IPS DF 4.7 (cell line): ENCODE results near the gene FAM174C.

Experiments used
- DNase-seq: peaks from one replicate; pipeline ENCODE4 v3.0.0-alpha.2; 2013; ENCODE audit warnings: low spot score; ENCODE audit errors: extremely low read depth

FAM174C gene

DNA sequence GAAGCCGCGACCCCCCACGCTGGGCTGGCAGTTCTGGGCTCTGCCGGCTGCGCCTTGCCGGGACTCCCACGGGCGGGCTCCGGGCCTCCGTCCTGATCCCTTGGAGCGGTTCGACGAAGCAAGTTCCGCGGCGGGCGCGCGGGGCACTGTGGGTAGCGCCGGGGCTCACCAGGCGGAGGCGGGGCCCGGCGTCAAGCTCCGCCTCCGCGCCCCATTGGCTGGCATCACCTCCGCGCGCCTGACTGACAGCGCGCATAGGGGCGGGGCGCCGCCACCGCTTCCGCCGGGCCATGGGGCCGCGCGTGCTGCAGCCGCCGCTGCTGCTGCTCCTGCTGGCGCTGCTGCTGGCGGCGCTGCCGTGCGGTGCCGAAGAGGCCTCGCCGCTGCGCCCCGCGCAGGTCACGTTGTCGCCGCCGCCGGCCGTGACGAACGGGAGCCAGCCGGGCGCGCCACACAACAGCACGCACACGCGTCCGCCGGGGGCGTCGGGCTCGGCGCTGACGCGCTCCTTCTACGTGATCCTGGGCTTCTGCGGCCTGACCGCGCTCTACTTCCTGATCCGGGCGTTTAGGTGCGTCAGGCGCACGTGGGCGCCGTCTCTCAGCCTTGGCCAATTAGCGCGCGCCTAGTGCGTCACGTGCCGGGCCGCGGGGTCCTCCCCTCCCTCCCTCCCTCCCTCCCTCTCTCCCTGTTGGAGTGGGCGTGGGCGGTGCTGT lies at the start of gene FAM174C:
Gene FAM174C, plus strand, starts transcription at position 271 of the 716 bp plus-strand sequence. Its CDS starts 20 bp downstream, at position 291.
- DNase-seq = no peak

DNA sequence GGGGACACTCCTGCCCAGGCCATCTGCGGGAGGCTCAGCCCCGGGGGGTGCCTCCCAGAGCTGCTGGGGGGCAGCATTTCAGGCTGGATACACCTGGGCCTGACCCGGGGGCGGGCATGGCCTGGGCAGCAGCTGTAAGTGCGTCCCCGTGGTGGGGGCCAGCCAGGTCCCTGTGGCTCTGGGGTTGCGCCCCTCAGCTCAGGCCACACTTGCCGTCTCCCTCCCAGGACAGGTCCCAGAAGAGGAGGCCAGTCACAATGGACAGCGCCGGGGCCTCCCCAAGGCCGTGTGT lies 49.2 kb upstream of the FAM174C start:
- no peak for DNase-seq

DNA sequence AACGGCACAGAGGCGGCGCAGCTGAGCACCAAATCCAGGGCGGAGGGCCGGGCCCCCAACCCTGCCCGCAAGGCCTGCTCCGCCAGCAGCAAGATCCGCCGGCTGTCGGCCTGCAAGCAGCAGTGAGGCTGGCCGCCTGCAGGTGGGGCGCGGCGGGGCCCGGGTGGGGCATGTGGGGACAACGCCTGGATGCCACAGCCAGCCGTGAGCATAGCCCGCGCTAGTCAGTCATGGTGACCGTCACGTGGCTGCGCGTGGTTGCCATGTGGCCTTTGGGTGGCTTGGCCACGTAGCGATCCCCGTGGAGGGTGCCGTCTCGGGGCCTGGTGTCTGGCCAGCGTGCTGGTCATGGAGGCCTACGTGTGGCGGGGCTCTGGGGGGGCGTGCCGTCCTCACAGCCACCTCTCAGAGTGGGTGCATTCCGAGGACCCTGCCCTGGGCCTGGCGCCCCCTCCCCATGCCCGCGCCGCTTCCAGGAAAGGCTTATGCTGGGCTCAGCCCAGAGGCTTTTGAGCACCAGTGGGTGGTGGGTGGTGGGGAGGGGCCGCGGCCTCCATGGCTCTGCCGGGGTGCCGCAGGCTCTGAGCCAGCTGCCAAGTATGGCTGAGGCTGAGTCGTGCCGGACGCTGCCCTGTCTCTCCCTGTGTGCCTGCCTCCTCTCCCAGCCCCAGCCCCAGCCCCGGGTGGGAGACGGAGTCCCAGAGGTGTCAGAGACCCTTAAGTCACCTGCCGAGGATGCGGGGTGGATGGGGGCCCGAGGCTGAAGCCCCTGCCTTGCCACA lies 48.6 kb upstream of the FAM174C start:
- no peak for DNase-seq

DNA sequence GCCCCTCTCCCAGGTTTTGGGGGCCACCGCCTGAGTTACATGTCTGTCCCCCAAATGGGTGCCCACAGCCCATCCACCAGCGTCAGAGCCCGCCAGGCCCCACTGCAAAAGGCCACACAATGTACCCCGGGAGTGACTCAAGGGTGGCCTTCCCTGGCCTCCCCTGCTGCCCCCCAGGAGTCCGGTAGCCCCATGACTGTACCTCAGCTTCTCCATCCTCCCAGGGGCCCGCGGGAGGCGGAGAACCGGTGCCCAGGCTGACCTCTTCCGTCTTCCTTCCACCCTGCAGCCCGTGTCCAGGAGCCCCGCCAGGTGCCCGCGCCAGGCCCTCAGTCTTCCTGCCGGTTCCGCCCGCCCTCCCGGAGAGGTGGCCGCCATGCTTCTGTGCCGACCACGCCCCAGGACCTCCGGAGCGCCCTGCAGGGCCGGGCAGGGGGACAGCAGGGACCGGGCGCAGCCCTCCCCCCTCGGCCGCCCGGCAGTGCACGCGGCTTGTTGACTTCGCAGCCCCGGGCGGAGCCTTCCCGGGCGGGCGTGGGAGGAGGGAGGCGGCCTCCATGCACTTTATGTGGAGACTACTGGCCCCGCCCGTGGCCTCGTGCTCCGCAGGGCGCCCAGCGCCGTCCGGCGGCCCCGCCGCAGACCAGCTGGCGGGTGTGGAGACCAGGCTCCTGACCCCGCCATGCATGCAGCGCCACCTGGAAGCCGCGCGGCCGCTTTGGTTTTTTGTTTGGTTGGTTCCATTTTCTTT lies 47.9 kb upstream of the FAM174C start:
- no peak for DNase-seq

DNA sequence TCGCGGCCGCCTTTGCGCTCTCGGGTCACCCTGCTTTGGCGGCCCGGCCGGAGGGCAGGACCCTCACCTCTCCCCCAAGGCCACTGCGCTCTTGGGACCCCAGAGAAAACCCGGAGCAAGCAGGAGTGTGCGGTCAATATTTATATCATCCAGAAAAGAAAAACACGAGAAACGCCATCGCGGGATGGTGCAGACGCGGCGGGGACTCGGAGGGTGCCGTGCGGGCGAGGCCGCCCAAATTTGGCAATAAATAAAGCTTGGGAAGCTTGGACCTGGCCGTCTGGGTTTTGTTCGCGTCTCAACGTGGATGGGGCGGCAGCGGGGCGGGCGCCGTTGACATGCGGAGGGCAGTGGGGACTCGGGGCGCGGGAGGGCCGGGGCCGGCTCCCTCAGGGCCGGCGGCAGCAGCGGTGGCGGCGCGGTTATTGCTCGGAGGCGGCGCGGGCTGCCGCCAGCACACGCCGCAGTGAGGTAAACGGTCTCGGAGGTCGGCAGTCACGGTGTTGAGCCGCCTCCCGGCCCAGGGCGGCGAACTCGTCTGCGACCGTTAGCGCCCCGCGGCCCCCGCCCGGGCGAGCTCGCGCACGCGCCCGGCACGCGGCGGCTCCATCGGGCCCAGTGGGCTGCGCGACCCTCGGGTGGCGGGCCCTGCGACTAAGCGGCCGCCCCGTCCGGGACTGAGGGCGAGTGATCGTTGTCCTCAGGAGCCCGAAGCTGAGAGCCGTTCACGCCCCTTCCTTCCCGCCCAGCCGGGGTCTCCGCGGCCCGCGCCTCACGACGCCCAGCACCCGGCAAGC lies 47.0 kb upstream of the FAM174C start:
- DNase-seq = no peak

DNA sequence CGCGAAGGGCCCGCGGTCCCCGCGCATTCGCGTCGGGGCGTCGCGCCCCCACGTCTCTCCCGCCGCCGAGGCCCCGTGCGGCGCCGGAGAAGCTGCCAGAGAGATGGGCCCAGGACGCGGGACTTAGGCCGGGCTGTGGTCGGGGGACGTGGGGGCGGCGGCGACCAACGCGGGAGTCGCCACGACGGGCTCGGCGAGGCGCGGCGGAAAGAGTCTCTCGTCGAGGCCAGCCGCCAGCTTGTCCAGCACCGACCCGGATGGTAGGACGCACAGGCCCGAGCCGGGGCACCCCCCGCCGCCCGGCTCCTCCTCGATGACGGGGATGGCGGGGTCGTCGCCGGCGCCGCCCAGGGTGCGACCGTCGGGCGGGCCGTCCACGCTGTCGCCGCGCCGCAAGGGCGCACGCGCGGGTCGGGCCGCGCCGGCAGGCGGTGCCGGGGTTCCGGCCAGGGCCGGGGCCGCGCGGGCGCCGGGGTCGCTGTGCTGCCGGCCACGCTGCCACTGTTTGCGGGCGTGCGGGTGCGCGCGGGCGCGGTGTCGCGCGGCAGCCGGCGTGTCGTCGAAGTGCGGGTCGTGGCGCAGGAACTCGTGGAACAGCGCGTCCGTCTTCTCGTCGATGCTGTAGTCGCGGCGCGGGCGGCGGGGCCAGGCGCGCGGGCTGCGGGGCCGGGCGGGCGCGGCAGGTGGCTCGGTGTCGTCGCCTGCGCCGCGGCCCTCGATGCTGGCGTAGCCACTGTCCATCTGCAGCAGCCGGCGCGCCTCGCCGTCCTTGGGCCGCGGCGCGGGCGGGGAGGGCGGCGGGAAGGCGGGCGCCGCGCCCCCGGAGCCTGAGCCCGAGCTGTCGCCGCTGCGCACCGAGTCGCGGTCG lies 46.0 kb upstream of the FAM174C start:
- no peak for DNase-seq

DNA sequence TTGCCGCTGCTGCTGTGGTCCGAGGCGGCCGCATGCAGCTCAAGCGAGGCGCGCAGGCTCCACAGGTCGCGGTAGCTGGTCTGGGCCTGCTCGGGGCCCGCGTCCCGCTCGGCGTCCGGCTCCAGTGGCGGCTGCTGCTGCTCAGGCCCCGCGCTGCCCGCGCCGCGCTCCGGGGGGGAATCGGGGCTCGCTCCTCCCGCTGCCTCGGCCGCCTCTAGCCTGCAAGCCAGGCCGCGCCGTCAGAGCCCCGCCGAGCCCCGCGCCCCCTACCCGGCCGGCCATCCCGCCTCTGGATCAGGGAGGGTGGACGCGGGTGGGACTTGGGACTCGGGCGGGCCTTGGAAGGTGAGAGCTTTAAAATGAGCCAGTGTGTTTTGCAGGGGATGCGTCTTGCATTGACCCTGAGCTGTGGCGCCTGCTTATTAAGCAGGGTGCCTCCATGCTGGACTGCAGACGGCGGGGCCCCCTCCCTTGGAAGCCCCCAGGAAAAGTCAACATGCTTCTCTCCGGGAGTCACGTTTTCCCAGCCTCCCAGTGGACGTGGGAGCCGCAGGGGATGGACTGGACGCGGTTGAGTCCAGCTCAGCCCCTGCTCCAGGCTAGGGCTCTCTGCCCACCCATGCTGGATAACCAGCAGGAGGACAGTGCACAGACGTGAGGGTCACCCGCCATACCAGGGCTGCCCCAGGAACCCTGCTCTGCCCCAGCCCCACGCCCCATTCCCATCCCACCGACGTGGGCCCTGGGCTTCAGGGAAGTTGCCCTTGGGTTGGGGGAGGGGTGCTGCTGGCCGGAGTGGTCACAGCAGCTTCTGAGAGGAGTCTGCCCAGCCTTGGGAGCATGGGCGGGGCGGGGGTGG lies 45.2 kb upstream of the FAM174C start:
- no peak for DNase-seq

DNA sequence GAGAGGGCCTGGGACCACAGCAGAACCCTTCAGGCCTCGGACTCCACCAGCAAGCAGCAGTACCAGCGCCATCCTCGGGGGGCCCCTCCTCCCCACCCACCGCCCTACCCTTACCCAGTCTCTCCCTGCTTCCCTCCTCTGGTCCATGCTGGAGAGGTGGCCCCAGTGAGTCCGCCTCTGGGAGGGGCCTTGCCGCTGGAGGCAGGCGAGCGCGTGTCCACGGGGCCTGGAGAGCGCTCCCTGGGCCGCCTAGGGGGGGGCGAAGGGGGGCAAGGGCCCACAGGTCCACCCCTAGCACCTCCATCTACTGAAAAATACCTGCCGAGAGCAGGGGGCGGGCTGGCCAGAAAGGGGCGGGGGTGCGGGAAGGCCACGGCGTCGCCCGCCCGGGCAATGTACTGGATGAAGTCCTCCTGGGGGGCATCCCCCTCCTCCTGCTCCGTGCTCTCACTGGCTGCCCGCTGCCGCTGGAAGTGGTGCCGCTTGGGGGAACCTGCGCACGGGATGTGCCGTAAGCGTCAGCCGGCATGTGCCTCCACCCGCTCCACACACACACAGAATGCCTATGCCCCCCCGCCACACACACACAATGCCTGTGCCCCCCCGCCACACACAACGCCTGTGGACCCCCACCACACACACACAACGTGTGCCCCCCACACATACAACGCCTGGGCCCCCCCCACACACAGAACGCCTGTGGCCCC lies 44.4 kb upstream of the FAM174C start:
- DNase-seq = no peak

DNA sequence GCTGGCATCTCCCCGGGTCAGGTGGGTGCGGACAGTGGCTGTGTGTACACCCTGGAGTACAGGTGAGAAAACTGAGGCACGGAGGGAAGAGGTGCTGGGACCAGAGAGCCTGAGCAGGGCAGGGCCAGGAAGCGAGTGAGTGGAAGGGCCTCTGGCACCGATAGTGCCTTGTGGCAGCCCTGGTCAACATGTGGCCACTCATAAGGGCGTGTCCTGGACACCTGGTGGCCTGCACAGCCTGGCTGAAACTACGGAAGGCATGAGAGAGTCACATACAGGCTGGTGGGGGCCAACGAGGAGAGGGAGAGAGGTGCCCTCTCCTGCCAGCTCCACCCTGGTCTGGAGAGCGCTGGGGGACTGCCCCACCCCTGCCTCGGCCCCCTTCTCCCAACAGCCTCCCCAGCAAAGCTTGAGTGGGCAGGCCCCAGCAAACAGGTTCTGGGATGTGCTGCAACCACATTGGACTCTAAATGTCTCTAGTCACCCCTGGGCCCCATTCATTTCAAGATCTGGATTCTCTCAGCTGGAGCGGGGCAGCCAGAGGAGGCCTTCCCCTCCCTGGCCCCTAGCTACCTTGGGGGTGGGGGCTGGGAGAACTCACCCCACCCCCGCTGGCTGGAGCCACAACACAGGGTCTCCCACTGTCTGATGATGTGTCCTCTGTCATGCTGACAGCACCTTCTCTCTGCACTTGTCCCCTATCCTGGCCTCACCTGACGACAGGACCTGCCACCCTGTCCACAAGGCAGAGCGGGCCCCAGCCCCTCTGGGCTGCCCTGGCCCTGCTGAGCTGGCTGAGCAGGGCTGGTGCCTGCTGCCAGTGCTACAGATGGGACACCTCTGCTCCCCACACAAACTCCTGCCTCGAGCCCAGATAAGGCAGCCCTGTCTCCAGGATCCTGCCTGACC lies 43.3 kb upstream of the FAM174C start:
- DNase-seq = no peak

DNA sequence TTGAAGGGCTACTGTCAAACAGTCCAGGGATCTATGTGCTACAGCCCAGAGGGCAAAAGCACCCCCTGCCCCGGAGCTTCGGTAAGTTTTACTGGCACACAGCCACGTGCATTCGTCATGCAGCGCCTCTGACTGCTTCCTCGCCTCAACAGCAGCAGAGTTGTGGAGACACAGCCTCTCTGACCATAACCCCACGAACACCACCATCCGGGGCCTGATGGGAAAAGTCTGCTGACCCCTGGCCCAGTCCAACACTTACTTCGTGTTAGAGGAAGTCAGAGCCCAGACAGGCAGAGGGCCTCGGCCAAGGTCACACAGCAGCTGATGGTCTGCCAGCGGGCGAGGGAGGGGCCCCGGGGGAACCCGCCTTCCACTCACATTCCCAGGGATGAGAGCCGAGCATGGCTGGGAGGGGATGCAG lies 42.7 kb upstream of the FAM174C start:
- DNase-seq = no peak

DNA sequence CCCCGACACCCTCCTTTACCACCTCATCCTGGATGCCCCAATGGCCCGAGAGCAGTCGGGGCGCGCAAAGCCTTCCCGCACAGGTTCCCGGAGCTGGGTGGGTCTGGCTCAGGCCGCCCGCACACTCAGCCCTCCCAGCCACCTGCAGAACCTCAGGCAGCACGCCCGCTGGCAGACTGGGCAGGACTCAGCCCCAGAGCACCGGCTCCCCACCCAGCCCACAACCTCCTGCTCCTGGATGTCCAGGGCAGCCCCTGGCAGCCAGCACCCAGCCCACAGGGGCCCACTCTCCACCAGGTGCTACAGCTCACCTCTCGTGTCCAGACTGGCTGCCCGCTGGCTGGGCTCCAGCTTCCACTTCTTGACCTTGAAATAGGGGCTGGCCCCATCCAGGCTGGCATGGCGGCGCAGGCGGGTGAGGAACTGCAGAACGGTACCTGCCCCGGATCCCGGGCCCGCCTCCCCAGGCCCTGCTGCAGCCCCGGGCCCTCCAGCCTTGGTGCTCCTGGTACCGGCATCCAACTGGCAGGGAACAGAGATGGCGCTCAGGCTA lies 42.1 kb upstream of the FAM174C start:
- DNase-seq = no peak

DNA sequence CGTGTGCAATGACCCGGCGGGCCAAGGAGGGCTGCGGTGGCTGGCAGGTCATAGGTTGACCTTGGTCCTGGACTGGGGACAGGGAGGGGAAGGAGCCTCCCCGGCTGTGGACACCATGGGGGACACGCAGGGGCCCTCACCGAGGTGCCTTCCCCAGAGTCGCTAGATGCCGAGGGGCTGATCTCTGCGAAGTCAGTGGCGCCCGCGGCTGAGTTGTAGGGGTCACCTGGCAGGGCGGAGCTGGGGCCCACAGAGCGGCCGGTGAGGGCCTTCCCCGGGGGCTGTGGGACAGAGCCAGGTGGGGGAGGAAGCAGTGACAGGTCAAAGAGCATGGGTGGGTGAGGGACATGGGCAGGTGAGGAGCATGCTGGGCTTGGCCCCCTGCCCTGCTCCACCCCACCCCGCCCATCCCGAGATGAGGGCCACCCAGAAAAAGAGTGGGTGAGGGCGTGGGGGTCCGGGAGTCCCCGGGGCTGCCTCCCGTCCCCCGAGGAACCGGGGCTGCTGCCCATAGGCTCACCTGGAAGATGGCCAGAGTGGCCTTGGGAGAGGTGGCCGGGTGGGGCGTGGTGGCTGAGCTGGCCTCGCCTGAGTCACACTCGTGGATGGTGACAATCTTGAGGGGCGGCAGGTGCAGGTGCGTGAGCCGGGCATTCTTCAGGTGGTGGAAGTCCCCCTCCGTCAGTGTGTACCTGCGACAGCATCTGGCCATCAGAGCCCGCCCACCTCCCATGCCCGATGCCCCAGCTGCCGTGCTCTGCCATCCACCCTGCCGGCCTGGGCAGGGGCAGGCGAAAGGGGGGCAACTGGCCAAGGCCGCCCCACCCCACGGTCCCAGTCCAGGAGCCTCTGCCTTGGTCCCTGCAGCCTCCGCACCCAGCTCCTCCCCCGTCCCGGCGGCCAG lies 41.0 kb upstream of the FAM174C start:
- DNase-seq = no peak

DNA sequence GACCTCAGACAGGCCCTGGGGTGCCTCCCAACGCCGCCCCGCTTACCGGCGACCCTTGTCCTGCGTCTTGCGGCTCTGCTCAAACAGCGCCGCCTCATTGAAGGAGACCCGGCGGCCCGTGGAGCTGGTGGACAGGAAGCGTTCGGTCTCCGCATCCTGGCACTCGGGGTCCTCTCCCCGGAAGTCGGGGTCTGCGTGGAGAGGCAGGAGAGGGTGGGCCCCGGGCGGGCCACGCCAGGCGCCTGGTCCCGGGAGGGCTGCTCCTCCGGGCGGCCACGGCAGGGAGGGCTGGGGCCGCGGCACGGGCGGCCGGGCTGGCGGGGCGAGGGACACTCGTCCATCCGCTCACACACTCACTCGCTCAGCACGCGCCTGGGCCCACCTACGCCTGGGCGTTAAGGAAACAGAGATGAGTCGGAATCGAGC lies 40.4 kb upstream of the FAM174C start:
- DNase-seq = no peak

DNA sequence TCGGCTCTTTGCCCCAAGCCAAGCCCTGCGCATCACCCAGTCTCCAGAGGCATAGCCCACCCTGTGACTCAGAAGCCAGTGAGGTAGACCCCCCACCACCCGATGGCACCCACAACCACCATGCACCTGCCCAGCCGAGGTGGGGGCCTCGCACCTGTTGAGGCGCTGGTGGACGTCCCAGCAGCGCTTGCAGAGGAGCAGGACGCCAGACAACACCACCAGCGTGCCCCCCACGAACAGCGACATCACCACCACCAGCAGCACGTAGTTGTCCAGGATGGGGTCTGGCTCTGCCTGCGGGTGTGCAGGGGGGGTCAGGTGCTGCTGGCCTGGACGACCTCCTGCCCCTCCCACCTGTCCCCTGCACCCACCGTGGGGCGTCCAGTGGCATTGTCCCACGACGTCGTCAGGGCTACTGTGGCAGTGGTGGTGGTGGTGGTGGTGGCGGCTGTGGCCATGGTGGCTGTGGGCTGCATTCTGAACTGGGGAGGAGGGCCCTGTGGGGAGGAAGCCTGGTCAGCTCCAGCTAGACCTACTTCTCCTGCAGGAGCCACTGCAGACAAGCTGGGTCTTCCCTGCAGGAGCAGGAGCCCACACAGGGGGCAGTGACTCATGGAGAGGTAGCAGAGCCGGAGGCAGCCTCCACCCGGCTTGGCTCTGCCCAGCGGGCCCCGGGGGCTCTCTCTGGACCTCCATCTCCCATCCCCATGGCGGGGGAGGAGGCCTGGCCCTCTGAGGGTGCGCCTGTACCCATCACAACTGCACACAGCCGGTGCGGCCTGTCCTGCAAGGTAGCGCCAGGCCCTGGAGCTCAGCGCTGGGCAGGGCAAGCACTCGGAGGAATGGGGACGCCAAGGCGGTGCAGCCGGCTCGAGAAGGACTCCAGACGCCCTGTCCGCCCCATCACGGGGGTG lies 39.4 kb upstream of the FAM174C start:
- DNase-seq = no peak

DNA sequence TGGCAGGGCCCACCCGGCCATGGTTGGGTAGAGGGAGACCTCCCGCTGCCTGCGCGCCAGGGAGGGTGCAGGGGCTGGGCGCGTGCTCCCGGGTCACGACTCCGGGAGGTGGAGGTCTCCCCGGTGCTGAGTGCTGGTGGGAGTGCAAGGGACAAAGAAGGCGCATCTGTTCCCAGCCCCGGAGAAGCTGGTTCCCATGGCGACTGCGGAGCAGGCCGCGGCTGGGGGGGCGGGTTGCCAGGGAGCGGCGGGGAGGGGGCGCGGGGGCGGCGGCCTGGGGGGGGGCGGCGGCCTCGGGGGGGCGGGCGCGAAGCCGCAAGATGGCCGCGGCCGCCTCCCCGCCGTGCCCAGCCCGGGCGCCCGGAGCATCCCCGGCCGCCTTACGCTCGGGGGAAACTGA lies 38.8 kb upstream of the FAM174C start:
- DNase-seq = no peak
